ENCODE data around the gene GRK5. TPM values are rescaled to one million over a fixed set of nuclear protein-coding genes. Genes with fewer than 3 reads are reported as not detected.

GRK5 gene
- polyA plus RNA-seq, 1 donor from 2014 or later: 34.9 TPM

DNA sequence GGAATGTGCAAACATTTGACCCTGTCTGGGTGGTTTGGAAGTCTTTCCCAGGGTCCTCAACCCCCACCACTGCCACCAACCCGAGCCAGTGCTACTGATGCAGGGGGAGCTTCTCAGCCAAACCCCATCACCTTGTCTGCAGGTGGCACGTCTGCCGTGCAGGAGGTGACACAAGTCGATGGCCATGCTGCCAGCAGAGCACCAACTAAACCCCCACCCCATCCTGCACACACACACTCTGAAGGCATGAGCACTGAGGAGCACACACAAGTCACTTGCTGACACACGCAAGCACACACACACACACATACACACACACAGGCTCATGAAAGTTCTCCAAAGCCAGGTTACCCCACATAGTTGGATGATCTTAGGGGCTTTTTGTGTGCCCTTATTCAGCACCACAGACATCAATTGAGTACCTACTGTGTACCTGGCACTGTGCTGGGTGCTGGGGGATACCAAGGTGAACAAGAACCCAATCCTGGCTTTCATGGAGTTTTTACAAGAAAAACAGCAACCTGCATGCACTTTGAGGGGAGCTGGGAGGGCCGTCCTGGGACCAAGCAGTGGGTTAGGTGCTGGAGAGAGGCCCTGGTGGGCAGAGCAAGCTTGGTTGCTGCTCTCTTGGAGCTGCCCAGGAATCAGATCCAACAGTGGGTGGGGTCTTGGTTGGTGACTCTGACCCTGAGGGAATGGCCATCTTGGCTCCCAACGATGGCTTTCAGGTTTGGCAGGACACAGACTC is 216.3 kb downstream of the GRK5 start:
- H3K9ac ChIP-seq (ENCODE audit: low read length): no peak overlapping the region
- H3K9me3 ChIP-seq (ENCODE audit: low read length): peaks cover 3% of the 10 kb centered on the region
- no peak overlapping the region for H2AFZ ChIP-seq (ENCODE audit: low read depth, low read length)
- H3K9me2 ChIP-seq (ENCODE audit: insufficient read depth, low read length): no peaks in the 10 kb centered on the region
- H3K36me3 ChIP-seq (ENCODE audit: insufficient read depth, low read length): no peaks in the 10 kb centered on the region
- no peak for TF ChIP-seq REST (IDR thresholded peaks at IDR 0.05; ENCODE audit: borderline replicate concordance)
- TF ChIP-seq, protein P1, sequence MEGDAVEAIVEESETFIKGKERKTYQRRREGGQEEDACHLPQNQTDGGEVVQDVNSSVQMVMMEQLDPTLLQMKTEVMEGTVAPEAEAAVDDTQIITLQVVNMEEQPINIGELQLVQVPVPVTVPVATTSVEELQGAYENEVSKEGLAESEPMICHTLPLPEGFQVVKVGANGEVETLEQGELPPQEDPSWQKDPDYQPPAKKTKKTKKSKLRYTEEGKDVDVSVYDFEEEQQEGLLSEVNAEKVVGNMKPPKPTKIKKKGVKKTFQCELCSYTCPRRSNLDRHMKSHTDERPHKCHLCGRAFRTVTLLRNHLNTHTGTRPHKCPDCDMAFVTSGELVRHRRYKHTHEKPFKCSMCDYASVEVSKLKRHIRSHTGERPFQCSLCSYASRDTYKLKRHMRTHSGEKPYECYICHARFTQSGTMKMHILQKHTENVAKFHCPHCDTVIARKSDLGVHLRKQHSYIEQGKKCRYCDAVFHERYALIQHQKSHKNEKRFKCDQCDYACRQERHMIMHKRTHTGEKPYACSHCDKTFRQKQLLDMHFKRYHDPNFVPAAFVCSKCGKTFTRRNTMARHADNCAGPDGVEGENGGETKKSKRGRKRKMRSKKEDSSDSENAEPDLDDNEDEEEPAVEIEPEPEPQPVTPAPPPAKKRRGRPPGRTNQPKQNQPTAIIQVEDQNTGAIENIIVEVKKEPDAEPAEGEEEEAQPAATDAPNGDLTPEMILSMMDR (IDR thresholded peaks at IDR 0.05; ENCODE audit: poor library complexity, severe bottlenecking): no peak
- TF ChIP-seq EZH2 (IDR thresholded peaks at IDR 0.05; ENCODE audit: borderline replicate concordance, insufficient read depth, low read length, poor library complexity, severe bottlenecking): no peak
- no peak for TF ChIP-seq RAD21 (conservative IDR thresholded peaks at IDR 0.05)
- no peaks in the 10 kb centered on the region for H4K20me1 ChIP-seq (ENCODE audit: insufficient read depth)
- H3K27ac ChIP-seq (ENCODE audit: low read length): no peak overlapping the region
- H3K4me2 ChIP-seq (ENCODE audit: low read length): no peak overlapping the region
- no peak overlapping the region for H3K4me3 ChIP-seq (ENCODE audit: low read length)
- H3K27me3 ChIP-seq (ENCODE audit: insufficient read depth, low read depth, low read length): no peaks in the 10 kb centered on the region
- no peaks in the 10 kb centered on the region for H3K79me2 ChIP-seq (replicated peaks; ENCODE audit: insufficient read depth, low read length)
- no peaks in the 10 kb centered on the region for H3F3A ChIP-seq (ENCODE audit: insufficient read depth, low read length, poor library complexity, severe bottlenecking)

DNA sequence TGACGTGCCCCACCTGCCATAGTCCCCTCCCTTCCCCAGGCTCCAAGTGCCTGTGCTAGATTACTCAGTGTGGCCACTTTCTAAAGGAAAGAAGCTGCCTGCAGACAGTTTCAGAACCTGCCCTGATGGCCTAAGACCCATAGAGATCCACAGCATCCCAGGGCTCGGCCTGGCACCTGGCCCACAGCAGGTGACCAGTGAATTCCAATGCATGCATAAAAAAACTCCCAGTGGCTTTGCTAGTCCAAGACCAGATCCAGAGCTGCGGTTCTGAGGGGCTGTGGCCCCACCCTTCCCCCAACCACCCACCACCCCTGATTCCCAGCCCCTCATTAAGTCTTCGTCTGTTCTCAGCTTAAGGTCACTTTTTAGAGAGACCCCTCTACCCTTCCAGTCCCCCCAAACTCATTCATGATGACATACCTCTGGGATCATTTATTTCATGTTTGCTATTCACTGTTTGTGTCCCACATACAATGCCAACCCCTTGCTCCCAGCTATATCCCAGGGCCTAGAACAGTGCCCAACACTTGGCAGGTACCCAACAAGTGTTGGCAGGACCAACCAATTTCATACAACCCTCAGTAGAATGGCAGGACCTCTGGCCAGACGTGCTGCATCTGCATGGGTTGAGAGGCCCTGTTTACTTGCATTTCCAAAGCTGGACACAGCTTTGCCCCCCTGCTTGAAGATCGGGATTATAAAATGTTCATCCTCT is 217.0 kb downstream of the GRK5 start:
- Histone ChIP-seq H4K20me1 (ENCODE audit: insufficient read depth) (no peaks in the 10 kb centered on the region), H3K9me2 (ENCODE audit: insufficient read depth, low read length) (no peaks in the 10 kb centered on the region), H3K9ac (ENCODE audit: low read length) (no peak overlapping the region), H3F3A (ENCODE audit: insufficient read depth, low read length, poor library complexity, severe bottlenecking) (no peaks in the 10 kb centered on the region), H3K4me2 (ENCODE audit: low read length) (no peak overlapping the region), H3K79me2 (replicated peaks; ENCODE audit: insufficient read depth, low read length) (no peaks in the 10 kb centered on the region), H3K4me3 (ENCODE audit: low read length) (no peak overlapping the region), H2AFZ (ENCODE audit: low read depth, low read length) (no peak overlapping the region), H3K36me3 (ENCODE audit: insufficient read depth, low read length) (no peaks in the 10 kb centered on the region), H3K9me3 (ENCODE audit: low read length) (peaks cover 3% of the 10 kb centered on the region), H3K27me3 (ENCODE audit: insufficient read depth, low read depth, low read length) (no peaks in the 10 kb centered on the region), H3K27ac (ENCODE audit: low read length) (no peak overlapping the region)
- TF ChIP-seq SMC3 (conservative IDR thresholded peaks at IDR 0.05; ENCODE audit: poor library complexity) (no peak), POLR2AphosphoS5 (IDR thresholded peaks at IDR 0.05) (no peak), TAF1 (IDR thresholded peaks at IDR 0.05; ENCODE audit: low read depth) (no peak), RAD21 (conservative IDR thresholded peaks at IDR 0.05) (no peak), EZH2 (IDR thresholded peaks at IDR 0.05; ENCODE audit: borderline replicate concordance, insufficient read depth, low read length, poor library complexity, severe bottlenecking) (no peak), EP300 (conservative IDR thresholded peaks at IDR 0.05; ENCODE audit: poor library complexity, severe bottlenecking) (no peak), REST (IDR thresholded peaks at IDR 0.05; ENCODE audit: borderline replicate concordance) (no peak), MXI1 (conservative IDR thresholded peaks at IDR 0.05; ENCODE audit: poor library complexity, severe bottlenecking) (no peak)
- TF ChIP-seq, protein P1 (IDR thresholded peaks at IDR 0.05; ENCODE audit: poor library complexity, severe bottlenecking): no peak
